ENCODE measurements around the gene ZNF804A.
"Not testable (repeated sequence)": the region's sequence is repeated elsewhere in the genome, so short reads cannot be mapped to it uniquely, and the experiment has no call there.

ZNF804A gene

DNA sequence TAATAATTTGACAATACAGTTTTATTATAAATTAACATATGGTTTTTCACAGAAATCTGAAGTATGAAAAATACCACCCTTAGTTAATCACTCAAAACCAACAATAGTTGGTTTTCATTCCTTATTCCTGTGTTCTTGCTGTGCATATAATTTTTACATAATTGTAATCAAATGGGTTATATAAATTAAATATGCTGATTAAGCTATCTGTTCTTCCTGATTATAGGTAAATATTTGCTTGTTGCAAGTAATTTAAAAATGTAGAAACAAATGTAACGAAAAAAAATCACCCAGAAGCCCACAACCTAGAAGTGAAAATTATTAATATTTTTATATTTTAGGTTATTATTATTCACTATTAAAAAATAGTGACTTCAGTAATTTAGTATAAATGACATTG lies 98.3 kb downstream of the ZNF804A start:
- no peak overlapping the region for H3K27ac ChIP-seq
- DNase-seq (ENCODE audit: low read depth, low spot score): no peak

DNA sequence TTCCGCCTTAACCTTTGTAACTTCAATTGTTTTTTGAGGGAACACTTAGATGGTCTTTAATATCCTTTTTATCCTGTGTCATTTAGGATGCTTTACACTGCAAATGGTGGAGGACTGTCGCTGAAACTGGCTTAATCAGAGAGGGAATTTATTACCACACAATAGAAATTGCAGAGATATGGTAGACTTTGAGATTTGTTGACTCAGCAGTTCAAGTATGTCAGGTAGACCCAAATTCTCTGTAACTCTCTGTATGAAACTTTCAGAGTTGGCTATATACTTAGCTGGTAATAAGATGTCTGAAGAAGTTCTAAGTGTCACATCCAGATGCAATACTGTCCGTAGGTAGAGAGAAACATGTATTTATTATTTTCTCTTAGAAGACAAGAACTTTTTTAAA lies 100.1 kb downstream of the ZNF804A start:
- no peak overlapping the region for H3K27ac ChIP-seq
- no peak for DNase-seq (ENCODE audit: low read depth, low spot score)

- DNase-seq (ENCODE audit: low read depth, low spot score): no peak
- no peak overlapping the region for H3K27ac ChIP-seq
Measured at GRCh38 chr2:184721881-184722280, 123.6 kb downstream of the ZNF804A start.

- H3K27ac ChIP-seq: no peak overlapping the region
- DNase-seq (ENCODE audit: low read depth, low spot score): no peak
Measured at GRCh38 chr2:184727813-184728212, 129.5 kb downstream of the ZNF804A start.

DNA sequence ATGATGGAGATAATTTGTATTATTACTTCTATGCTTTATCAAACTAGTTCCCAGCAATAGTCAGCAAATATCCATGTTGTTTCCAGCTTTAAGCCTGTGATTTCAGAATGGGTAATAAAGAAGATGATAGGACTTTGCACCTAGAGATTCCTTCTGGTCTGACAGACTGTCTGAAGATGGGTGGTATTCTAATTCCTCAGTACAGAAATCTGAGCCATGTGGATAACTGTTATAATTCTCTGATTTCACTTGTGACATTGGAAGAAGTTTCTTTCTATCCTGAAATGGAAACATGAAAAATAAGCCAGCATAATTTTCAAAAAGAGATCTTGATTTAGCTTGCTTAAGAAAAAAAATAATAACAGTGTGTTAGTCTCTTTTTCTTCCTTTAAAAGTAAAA lies 130.1 kb downstream of the ZNF804A start:
- no peak for DNase-seq (ENCODE audit: low read depth, low spot score)

DNA sequence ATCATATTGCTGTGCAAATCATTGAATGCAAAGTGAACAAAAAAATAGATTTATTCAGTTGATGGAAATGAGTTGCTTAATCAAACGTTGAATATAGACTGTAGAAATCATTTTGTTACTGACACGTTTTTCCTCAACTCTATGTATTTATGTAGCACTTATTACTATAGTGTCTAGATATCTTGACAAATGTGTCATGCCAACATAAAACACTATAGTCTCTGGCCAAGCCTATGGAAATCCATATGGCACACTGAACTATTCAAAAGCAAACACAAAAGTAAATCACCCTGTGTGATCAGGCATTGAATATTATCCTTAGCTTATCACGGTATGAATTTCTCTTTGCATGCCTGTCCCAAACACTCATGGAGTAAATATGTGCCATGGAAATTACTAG lies 131.3 kb downstream of the ZNF804A start:
- DNase-seq (ENCODE audit: low read depth, low spot score): no peak
- H3K27ac ChIP-seq: no peak overlapping the region

More for the DNA sequence above, 130.1 kb downstream of the ZNF804A start:
- no peak overlapping the region for H3K27ac ChIP-seq

DNA sequence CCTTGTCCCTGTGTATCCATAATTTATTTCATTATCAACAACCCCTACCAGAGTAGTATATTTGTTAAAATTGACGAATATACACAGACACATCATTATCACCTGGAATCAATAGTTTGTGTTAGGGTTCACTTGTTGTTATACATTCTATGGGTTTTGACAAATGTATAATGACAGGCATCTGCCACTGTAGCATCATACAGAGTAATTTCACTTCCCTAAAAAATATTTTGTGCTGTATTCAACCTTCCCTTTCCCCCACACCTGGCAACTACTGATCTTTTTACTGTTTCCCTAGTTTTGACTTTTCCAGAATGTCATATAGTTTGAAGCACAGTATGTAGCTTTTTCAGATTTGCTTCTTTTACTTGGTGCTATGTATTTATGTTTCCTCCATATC lies 132.0 kb downstream of the ZNF804A start:
- no peak for DNase-seq (ENCODE audit: low read depth, low spot score)
- H3K27ac ChIP-seq: no peak overlapping the region

- no peak for DNase-seq (ENCODE audit: low read depth, low spot score)
- no peak overlapping the region for H3K27ac ChIP-seq
Measured at GRCh38 chr2:184734338-184734737, 136.0 kb downstream of the ZNF804A start.

- DNase-seq (ENCODE audit: low read depth, low spot score): no peak
- no peak overlapping the region for H3K27ac ChIP-seq
Measured at GRCh38 chr2:184735611-184736010, 137.3 kb downstream of the ZNF804A start.

DNA sequence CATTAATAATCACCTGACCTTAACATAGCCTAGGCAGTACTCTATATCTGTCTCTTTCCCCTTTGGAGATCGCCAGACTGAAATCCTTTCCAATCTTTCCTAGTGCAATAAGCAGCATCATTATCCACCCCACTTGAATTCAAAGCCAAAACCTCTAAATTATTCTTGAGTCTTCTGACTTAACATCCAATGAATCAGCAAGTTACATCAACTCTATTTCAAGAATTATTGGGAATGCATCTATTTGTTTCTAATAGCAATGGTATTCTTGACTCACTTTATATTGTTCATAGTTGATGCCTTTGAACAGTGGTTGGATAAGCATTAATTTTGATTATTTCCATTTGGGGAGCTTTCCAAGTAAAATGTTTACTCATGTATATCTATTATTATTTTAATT lies 144.8 kb downstream of the ZNF804A start:
- H3K27ac ChIP-seq: no peak overlapping the region
- no peak for DNase-seq (ENCODE audit: low read depth, low spot score)

DNA sequence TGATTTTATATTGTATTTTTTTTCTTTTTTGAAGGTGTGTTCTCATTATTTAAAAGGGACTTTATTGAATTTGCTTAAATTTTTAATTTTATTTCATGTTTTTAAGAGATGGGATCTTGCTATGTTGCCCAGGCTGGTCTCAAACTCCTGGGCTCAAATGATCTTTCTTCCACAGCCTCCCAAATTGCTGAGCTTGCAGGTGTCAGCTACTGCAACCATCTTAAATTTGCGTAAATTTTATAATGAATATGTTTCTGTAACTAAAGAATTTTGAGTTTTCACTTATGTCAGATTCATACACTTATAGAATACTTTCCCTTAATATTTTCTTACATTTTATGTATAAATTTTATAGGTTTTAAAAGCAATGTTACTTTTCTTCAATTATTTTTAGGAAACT lies 157.8 kb downstream of the ZNF804A start:
- DNase-seq (ENCODE audit: low read depth, low spot score): no peak
- no peak overlapping the region for H3K27ac ChIP-seq

- H3K27ac ChIP-seq: no peak overlapping the region
- no peak for DNase-seq (ENCODE audit: low read depth, low spot score)
Measured at GRCh38 chr2:184756885-184757284, 158.6 kb downstream of the ZNF804A start.

DNA sequence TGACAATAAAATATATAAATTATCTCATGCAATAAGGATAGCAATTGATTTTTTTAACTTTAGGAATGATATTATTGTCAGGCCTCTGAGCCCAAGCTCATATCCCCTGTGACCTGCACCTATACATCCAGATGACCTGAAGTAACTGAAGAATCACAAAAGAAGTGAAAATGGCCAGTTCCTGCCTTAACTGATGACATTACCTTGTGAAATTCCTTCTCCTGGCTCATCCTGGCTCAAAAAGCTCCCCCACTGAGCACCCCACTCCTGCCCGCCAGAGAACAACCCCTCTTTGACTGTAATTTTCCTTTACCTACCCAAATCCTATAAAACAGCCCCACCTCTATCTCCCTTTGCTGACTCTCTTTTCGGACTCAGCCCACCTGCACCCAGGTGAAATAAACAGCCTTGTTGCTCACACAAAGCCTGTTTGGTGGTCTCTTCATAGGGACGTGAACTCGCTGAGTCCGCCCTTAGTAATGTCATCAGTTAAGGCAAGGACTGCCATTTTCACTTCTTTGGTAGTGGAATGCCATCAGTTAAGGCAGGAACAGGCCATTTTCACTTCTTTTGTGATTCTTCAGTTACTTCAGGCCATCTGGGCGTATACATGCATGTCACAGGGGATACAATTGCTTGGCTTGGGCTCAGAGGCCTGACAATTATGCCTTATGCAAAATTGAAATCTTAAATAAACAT lies 161.4 kb downstream of the ZNF804A start:
- DNase-seq (ENCODE audit: low read depth, low spot score); H3K27ac ChIP-seq: not testable (repeated sequence)

GRCh38 chr2:184760931-184761330 lies 162.6 kb downstream of the ZNF804A start:
- no peak for DNase-seq (ENCODE audit: low read depth, low spot score)
- H3K27ac ChIP-seq: no peak overlapping the region

DNA sequence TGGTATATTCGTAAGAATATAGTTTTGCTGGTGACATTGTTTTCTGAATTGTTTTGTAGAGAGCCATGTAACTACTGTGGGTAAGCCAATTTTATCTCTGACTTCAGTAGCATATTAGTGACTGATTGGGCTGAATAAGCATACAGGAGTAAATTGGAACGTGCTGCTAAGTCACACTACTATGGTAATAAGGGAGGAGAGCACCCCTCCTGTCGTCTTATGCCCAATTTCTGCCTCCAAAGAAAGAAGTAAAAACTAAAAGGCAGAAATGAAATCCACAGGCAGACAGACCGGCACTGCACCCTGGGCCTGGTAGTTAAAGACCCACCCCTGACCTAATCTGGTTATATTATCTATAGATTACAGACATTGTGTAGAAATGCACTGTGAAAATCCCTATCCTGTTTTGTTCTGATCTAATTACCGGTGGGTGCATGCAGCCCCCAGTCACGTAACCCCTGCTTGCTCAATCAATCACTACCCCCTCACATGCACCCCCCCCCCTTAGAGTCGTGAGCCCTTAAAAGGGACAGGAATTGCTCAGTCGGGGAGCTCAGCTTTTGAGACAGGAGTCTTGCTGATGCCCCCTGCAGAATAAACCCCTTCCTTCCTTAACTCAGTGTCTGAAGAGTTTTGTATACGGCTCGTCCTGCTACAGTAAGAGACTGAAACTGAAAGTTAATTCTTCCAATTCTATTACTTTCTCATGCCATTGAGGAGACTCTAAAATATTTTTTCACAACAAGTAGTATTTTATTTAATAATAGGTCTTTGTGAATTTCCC lies 167.0 kb downstream of the ZNF804A start:
- H3K27ac ChIP-seq: no peak overlapping the region
- DNase-seq (ENCODE audit: low read depth, low spot score): no peak

DNA sequence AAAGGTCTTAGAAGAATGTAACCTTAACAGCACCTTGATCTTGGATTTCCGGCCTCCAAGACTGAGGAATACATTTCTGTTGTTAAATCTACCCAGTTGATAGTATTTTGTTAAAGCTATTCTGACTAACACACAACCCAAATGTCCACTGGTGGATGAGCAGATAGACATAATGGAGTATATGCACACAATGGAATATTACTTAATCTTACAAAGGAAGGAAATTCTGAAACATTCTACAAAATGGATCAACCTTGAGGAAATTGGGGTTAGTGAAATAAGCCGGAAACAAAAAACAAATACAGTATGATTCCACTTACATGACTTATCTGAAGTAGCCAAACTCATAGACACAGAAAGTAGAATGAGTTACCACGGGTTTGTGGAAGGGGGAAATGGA lies 168.7 kb downstream of the ZNF804A start:
- no peak for DNase-seq (ENCODE audit: low read depth, low spot score)
- H3K27ac ChIP-seq: no peak overlapping the region

DNA sequence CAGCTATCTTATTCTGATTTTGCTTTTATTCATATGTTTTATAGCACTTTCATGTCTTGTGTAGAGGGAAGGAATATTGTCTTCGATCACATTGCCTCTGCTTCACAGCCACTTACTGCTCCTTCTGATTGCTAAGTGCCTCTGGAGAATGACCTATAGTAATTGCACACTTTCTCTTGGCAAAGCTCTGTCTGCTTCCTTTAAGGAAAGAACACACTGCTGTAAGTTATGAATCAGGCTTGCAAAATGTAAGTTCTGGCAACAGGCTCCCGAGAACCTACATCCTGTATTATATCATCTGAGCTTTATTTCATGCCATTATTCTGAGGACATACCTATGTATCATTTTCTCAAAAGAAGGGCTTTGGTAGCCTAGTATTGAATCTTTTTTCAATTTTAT lies 170.7 kb downstream of the ZNF804A start:
- no peak for DNase-seq (ENCODE audit: low read depth, low spot score)
- H3K27ac ChIP-seq: no peak overlapping the region

- no peak for DNase-seq (ENCODE audit: low read depth, low spot score)
- H3K27ac ChIP-seq: no peak overlapping the region
Measured at GRCh38 chr2:184769686-184770085, 171.4 kb downstream of the ZNF804A start.

DNA sequence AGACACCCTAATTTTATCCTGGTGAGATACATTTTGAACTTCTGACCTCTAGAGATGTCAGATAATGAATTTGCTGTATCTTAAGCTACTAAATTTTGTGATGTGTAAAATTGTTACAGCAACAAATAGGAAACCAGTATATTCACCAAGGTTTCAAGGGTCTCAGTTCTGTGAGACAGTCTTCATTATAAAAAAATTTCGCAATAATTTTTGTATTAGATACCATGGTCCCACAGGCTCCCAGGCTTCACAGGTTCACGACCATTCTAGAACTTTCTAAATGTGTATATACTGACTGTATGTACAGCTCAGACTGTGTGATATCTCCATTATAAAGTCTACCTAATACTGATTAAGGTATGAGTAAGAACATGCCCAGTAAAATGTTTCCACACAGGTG lies 181.4 kb downstream of the ZNF804A start:
- H3K27ac ChIP-seq: no peak overlapping the region
- no peak for DNase-seq (ENCODE audit: low read depth, low spot score)

DNA sequence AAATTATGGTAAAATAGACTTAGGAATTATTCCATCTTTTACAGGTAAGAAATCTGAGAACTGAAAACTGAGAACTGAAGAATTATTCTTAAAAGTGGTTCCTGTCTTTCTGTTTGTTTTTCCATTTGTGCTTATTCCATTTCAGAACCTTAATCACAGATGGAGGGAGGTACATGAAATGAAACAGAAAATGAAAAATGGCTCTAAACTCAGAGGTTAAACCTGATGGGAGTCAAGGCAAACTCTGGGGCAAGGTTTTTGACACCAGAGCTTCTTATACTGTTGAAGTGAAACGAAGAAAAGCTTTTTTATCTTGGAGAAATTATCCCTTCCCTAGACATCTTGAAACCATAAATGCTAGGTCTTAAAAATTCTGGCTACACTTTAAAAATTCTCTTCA lies 182.1 kb downstream of the ZNF804A start:
- H3K27ac ChIP-seq: no peak overlapping the region
- DNase-seq (ENCODE audit: low read depth, low spot score): no peak

- no peak for DNase-seq (ENCODE audit: low read depth, low spot score)
- no peak overlapping the region for H3K27ac ChIP-seq
Measured at GRCh38 chr2:184780944-184781343, 182.6 kb downstream of the ZNF804A start.

DNA sequence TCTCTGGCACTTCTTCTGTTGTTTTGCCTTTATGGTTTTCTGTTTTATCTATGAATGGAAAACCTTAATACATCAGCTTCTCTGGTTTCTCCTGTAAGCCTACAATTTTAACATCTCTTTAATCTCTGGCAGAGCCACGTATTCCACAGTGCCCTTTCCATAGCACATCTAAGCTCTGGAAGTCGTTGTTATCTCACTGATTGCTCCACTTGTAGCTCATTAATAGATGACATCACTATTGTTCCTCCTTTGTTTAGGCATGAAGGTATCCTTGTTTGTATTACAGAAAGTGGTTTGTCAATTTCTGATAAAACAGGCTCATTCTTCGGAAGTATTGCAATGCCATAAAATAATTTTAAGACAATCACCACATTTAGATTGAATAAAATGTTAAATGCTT lies 185.2 kb downstream of the ZNF804A start:
- no peak overlapping the region for H3K27ac ChIP-seq
- no peak for DNase-seq (ENCODE audit: low read depth, low spot score)

All from epithelial cell of prostate (primary cell).